Lower leg skin (tissue), 3 donors: ENCODE measurements around the gene TP73.

Experiments used
- POLR2A ChIP-seq, 2 donors: fragments of 450-650 bp; IDR thresholded peaks; one replicate each; pipeline ENCODE4 v1.6.1; 2016 to 2017; ENCODE audit warnings: antibody characterized with exemption in 2 of 2, mild to moderate bottlenecking in 1 of 2, moderate library complexity in 1 of 2
- TF ChIP-seq, protein P1 (sequence below), 3 donors: fragments of 450-650 bp; IDR thresholded peaks; one replicate each; pipeline ENCODE4 v1.5.1; 2016; ENCODE audit warnings: antibody characterized with exemption in 3 of 3, mild to moderate bottlenecking in 3 of 3, moderate library complexity in 2 of 3

DNA sequence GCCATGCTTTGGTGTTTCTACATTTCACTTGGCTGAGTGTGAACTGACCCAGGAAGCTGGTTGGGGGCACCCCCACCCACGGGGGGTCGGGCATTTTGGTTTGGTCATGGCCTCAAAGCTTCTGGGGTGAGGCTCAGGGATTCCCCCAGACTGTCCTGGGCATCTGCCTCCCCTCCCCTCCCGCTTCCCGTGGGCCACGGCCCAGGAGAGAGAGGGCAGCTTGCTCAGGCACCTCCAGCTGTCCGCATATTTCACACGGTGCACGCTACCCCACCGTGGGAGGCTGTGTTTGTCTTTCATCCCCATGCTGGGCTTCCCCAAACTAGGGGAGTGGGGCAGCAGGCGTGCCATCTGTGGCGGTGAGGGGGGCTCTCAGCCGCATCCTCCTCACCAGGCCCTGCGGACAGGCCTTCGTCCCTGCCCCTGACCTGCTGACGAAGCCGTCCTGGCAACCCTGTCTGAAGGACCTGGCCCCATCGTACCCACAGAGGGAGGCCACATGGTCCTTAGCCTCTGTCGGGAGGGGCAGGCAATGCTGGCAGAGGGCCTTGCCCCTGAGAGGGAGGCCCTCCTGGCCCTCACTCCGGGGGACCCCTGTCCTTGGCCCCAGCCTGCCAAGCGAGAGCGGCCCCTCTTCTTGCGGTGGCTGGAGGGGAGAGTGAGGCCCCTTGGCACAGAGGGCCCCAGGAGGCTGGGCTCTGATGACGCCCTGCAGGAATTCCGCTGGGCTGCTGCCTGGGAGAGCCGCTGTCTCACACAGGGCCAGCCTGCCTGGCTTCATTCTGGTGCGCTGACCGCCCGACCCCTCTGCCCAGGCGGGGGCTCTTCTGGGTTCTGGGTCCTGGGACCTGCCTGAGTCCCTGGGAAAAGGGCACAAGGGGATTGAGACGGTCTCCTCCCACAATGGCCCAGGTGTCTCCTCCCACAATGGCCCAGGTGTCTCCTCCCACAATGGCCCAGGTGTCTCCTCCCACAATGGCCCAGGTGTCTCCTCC, 22.1 kb downstream of the TP73 start:
- TF ChIP-seq, protein P1, sequence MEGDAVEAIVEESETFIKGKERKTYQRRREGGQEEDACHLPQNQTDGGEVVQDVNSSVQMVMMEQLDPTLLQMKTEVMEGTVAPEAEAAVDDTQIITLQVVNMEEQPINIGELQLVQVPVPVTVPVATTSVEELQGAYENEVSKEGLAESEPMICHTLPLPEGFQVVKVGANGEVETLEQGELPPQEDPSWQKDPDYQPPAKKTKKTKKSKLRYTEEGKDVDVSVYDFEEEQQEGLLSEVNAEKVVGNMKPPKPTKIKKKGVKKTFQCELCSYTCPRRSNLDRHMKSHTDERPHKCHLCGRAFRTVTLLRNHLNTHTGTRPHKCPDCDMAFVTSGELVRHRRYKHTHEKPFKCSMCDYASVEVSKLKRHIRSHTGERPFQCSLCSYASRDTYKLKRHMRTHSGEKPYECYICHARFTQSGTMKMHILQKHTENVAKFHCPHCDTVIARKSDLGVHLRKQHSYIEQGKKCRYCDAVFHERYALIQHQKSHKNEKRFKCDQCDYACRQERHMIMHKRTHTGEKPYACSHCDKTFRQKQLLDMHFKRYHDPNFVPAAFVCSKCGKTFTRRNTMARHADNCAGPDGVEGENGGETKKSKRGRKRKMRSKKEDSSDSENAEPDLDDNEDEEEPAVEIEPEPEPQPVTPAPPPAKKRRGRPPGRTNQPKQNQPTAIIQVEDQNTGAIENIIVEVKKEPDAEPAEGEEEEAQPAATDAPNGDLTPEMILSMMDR (IDR thresholded peaks at IDR 0.05), result no peak
- TF ChIP-seq POLR2A (IDR thresholded peaks at IDR 0.05), result no peak
